Dermis microvascular lymphatic vessel endothelial cell (primary cell): ENCODE results near the gene ATF5. TPM values are rescaled to one million over a fixed set of nuclear protein-coding genes. Genes with fewer than 3 reads are reported as not detected.

Source experiments
- DNase-seq, 2 donors: peaks; one replicate each; pipeline versions ENCODE4 v3.0.0 to v3.0.0-alpha.2; 2010; ENCODE audit warnings: low read depth in 2 of 2
- total RNA-seq: library from RNA; depleted of rRNA; stranded (reverse); fragments of >200 nt; gene quantifications from 2 replicates; pipeline ENCODE4 v1.2.1, GENCODE V29; 2014

ATF5 gene
- total RNA-seq, 1 donor from 2014 or later = 3.3 TPM

DNA sequence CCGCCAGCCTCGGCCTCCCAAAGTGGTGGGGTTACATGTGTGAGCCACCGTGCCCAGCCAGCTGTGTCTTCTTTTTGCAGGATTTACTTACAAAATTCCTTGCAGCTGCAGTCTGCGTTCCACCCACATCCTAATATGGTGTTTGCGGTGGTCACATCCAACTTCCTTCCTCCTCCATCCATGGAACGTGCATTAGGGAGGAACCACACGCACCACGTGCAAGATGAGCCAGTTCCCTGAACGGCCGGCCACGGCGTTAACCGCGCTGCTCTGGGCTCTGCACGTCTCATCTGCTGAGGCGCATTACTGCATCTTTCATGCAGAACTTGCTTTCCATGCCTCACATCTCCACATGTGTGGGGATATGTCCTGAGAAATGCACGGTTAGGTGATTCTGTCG, 45.0 kb downstream of the ATF5 start:
- DNase-seq = no peak

GRCh38 chr19:49975051-49975450, 46.0 kb downstream of the ATF5 start:
- DNase-seq = no peak

DNA sequence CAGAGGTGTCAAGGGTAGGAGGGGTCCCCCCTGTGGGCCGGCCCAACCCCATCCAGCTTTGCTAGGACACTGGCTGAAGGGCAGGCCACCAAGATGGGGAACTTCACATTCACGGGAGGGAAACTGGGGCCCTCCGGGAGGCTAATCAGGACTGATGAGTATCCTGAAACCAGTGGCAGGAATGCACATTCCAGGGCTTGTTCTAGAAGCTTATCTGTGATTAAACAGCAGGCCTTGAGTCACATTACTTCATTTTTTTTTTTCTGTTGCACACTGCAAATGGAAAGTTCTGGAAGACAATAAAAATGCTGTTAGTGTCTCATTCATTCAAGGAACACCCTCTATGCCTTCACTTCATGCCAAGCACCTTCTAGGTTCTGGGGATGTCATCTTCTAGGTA, 47.5 kb downstream of the ATF5 start:
- no peak for DNase-seq

- no peak for DNase-seq
Observed at GRCh38 chr19:49977076-49977475, 48.1 kb downstream of the ATF5 start.

GRCh38 chr19:49977881-49978280, 48.9 kb downstream of the ATF5 start:
- no peak for DNase-seq

DNA sequence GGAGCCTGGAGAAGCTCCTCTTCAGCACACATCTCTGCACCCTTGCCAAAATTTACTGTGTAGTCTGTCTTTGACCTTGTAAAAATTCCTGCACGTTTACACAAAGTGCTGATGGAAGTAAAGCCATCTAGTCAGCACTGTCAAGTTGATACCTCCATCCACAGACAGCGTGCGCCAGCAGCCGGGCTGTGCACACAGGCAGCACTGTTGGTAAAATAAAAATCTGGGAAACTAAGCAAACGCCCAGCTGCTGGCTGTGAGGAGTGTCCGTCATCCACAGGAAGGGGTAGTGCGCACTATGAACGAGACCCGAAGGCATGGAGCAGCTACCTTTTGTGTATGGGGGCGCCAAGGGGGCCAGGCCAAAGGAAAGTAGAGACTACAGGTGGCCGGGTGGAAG, 49.3 kb downstream of the ATF5 start:
- DNase-seq = no peak

GRCh38 chr19:49981603-49982593, 52.9 kb downstream of the ATF5 start:
- DNase-seq = no peak

Other genes starting within 250 kb of the ATF5 start
- gene ADM5, start 239.6 kb upstream of the ATF5 start, total RNA-seq = 0.26 and 0.38 TPM in 2 replicates
- gene CPT1C, start 238.1 kb upstream of the ATF5 start, total RNA-seq = 9.6 and 14.5 TPM in 2 replicates
- not detected in 2 replicates for gene TSKS, start 165.9 kb upstream of the ATF5 start, total RNA-seq
- 44.8 and 73.5 TPM in 2 replicates for gene AP2A1, start 162.2 kb upstream of the ATF5 start, total RNA-seq
- 12.7 and 18.6 TPM in 2 replicates for gene FUZ, start 115.9 kb upstream of the ATF5 start, total RNA-seq
- 7.6 and 15.2 TPM in 2 replicates for gene MED25, start 110.9 kb upstream of the ATF5 start, total RNA-seq
- 32.6 and 74.1 TPM in 2 replicates for gene PTOV1, start 78.0 kb upstream of the ATF5 start, total RNA-seq
- gene PNKP, start 61.6 kb upstream of the ATF5 start, total RNA-seq = 27.6 and 35.9 TPM in 2 replicates
- 5.1 and 7.6 TPM in 2 replicates for gene AKT1S1, start 51.9 kb upstream of the ATF5 start, total RNA-seq
- 7.6 and 9.4 TPM in 2 replicates for gene TBC1D17, start 51.5 kb upstream of the ATF5 start, total RNA-seq
- gene IL4I1, start 32.3 kb upstream of the ATF5 start, total RNA-seq = 1.6 and 1.9 TPM in 2 replicates
- gene NUP62, start 299 bp downstream of the ATF5 start, total RNA-seq = 18.9 and 24.5 TPM in 2 replicates
- not detected in 2 replicates for gene SIGLEC11, start 32.0 kb downstream of the ATF5 start, total RNA-seq
- gene VRK3, start 96.2 kb downstream of the ATF5 start, total RNA-seq = 15.0 and 19.1 TPM in 2 replicates
- gene ZNF473, start 96.8 kb downstream of the ATF5 start, total RNA-seq = 3.6 and 5.2 TPM in 2 replicates
- not detected in 2 replicates for gene IZUMO2, start 234.1 kb downstream of the ATF5 start, total RNA-seq